Activated CD4-positive, alpha-beta T cell treated with anti-CD3 and anti-CD28 coated beads for 24 hours (primary cell): ENCODE results near the gene GEN1.
"Not testable (repeated sequence)": the region's sequence is repeated elsewhere in the genome, so short reads cannot be mapped to it uniquely, and the experiment has no call there.

Source experiments
- DNase-seq, 2 donors: peaks; one replicate each; pipeline ENCODE4 v3.0.0-alpha.2; 2020; ENCODE audit warnings: low read depth in 2 of 2

The GEN1 gene

DNA sequence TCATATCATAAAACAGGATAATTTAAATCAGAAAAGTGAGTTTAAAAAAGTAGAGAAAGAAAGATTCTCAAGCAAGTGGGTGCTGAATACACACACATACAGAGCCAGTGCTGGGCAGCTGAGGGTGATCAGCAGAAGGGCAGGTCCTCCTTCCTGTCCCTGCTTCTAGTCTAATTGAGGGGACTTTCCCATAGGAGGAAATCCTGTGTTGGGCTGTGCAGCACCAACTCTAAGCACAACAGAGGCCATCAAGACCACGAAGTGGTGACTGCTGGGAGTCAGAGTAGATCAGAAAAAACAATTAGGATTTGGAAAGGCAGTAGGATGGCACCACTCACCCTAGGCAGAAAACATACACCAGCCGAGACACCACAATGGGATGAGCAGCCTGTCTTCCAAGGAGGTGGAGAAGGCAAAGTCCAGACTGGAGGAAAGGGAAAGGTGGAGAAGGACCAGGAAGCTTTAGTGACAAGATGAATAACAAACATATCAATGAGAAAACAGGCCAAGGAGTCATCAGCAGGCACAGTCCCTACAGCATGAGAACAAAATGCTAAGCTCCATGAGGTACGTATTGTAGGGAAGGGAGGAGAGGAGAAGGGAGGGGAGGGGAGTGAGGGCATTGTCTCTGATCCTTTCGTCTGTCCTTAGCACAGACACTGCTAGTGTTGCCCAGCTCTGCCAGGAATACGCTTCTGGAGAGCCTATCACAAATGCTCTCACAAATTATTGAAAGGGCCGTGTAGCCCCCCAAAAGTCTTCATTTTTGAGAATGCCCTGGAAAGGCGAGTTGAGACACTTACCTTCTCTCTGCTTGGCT, 45.6 kb downstream of the GEN1 start:
- DNase-seq, result no peak

DNA sequence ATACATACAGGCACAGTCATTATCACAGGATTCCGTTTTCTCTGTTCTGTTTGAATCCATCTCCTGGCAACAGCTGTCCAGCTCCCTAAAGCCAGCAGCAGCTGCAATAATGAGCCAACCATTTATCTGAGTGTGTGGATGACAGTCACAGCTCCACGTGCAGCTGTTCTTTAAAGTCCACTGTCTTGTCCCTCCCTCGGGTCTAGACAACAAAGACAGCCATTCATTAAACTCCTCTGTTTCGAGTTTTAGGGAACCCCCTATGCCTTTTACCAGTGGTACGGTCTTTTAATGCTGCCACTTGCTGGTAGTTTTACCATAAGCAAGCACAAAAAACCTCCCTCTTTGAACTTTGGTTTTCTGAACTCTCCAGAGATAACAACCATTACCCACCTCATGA, 46.3 kb downstream of the GEN1 start:
- DNase-seq, result no peak

DNA sequence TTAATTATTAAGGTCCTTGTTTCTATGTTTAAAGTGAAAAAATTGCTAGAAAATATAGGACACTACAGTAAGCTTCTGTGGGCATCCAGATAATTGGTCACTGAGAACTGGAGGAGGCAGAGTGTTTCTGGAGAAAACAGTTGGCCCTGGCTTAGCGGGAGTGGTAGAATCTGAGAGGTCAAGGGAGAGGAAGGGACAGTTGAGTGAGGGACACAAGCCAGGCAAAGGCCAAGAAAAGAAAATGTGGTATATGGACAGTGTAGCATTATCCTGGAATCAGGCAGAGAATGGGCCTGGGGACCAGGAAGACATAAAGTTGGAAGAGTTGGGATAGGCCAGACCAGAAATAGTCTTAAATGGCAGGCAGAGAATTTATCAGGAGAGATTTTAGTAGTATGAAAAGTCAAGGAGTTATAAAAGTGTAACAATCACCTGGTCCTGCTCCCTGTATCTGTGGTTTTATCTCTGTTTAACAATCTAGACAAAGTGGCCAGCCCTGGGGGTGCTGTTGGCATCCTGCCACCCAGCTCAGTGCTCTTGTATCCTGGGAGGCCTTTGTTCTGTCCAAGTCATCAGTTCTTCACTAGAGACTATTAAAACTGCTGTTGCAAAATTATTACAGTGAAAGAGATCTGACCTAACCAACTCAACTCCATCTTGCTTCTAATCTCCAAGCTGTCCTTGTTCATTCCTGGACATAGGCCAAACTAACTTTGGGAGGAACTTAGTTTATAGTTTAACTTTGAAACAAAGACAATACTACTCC, 46.9 kb downstream of the GEN1 start:
- no peak for DNase-seq

DNA sequence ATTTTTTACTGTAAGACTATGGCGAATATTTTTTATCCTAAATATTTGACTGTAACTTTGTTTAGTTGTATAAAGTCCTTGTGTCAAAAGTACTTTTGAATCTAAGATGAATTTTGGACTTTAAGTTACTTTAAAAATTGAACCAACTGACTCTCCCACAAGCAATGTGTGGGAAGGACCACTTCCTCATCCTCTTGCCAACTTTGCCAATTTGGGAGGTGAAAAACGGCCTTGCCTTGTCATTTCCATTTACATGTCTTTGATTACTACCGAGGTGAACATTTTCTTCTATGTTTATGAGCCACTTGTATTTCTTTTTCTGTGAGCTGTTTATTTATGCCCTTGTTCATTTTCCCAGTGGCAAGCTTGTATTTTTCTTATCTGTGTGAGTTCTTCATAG, 49.6 kb downstream of the GEN1 start:
- no peak for DNase-seq

DNA sequence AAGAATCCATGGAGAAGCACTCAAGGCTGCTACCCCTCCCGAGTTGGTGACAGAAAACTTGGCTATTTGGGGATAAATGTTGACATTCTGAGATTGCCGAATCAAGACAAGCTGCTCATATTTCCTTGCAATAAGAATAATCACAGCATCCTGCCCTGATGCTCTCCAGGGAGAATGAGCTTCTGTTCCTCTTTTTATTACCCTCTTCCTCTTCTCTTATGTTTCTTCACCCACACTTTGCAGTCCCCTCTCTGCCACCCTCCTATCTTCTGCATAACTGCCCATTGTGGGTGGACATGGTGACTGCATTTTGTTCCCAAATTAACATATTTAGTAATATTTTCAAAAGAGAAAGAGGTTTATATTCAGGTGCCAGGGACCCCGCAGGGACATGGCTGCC, 50.4 kb downstream of the GEN1 start:
- no peak for DNase-seq

DNA sequence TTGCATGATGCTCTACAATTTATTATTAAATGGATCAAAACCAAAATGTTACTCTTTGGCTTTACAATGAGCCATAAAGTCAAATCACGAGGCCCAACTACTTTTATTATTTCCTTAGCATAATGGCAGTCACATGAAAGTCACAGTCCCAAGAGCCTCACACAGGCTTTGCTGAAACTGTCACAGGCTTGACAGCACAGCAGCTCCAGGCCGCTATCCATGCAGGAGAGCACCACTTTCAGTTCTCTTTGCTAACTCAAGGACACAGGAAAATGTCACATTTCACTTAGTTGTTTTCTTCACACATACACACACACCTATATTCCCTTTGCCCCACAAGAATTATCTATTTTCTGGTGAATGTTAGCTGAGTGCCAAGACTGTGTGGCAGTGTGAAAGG, 51.2 kb downstream of the GEN1 start:
- DNase-seq, result no peak

DNA sequence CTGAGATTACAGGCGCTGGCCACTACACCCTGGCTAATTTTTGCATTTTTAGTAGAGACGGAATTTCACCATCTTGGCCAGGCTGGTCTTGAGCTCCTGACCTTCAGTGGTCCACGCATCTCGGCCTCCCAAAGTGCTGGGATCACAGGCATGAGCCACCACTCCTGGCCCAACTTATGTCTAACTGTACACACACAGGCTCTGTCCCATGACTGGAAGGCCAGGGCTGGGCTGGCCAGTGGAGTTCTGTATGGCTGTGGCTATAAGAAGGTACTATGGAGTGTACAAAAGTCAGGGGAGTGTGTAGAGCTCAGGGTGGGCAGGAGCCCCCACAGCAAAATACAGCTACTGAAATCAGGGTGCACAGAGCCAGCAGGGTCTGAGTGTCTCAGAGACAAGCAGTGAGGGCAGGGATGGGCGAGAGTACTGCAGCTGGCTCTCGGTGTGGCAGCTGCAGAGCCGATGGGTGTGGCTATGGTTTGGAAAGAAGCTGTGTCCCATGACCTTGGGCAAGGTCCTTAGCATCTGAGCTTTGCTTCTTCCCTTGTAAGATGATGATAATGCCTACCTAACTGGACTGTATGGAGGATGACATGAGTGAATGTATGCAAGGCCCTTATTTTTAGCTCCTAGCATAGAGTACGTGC, 51.9 kb downstream of the GEN1 start:
- DNase-seq, result no peak

DNA sequence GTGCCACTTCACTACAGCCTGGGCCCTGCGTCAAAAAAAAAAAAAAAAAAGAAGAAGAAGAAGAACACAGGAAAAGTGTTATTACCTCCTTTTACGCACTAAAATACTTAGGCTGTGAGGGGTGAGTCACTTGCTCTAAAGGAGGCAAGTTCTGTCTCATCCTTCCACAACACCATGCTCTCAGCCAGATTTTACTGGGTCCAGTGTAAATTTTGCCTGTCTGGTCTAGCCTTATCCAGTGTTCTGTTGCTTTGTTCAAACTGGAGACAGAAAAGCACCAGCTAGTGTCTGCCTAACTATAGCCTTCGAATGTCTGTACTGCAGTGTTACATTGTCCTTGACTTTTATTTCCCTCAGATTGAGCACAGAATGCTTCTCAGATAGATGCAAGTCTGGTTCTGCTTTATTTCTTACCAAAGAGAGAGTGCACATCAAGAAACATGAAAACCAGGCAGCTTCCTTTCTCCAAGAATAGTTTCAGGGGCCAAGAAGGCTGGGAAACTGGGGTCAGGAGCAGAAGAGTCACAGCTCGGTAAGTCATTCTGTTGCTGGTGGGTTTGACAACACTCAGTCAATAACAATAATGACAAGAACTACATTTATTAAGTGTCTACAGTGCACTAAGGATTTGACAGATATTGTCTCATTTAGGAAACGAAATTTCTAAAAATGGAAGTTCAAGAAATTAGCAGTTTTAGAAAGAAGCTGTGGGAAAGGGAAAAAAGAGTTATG, 59.2 kb downstream of the GEN1 start:
- no peak for DNase-seq

DNA sequence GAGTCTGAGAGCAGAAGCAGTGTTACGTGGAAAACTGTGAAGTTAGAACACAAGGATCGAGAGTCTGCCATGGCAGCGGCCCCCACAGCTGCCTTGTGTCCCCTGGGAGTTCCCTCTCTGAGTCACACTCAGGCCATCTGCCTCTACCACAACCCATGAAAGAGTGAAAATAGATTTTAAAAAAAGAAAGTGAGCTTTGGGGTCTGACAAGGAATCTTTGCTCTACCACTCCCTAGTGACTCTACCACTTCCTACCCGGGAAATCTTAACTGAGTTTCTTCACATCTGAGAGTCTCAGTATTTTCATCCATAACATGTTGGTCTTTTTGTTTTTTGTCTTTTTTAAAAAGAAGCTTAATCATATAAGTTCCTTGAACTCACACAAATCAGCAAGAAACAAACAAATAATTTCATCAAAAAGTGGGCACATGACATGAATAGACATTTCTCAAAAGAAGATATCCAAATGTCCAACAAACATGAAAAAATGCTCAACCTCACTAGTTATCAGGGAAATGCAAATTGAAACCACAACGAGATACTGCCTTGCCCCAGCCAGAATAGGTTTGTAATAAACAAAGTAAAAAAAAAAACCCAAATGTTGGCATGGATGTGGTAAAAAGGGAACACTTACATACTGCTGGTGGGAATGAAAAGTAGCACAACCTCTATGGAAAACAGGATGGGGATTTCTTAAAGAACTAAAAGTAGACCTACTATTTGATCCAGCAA, 60.0 kb downstream of the GEN1 start:
- no peak for DNase-seq

DNA sequence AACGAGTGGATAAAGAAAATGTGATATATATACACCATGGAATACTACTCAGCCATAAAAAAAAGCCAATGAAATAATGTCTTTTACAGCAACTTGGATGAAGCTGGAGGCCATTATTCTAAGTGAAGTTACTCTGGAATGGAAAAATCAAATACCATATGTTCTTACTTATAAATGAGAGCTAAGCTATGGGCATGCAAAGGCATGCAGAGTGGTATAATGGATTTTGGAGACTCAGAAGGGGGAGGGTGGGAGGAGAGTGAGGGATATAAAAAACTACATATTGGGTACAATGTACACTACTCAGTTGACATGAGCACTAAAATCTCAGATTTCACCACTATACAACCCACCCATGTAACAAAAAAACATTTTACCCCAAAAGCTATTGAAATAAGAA, 60.7 kb downstream of the GEN1 start:
- no peak for DNase-seq

DNA sequence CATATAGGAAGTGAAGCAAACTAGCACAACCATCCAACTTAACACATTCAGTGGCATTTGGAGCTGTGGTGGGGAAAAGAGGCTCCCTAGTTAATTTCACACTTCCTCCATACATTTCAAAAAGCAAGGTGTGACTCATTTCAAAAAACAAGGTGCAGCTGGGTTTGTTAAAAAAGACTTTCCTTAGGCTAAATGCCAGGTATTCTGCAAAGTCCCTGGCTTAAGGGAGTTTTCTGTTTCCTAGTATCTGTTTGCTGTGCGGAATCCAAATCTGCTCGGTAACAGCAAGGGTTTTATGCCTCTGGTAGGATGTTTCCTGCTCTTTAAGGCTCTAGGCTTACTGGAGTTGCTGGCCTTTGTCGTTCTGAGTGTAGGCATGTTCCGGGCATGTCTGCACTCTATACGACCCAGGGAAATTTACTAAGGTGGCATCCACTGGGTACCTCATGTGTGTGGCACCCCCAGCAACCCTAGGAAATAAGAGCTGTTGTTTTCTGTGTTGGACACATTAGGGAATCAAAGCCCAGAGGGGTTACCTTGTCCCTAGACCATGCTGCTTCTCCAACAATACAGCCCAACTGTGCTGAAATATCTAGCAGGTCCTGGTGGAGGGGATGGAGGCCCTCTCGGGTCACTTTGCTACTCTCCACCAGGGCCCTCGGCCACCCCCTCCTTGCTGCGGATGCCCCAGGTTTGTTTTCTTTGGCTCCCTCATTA, 61.7 kb downstream of the GEN1 start:
- DNase-seq, result no peak

DNA sequence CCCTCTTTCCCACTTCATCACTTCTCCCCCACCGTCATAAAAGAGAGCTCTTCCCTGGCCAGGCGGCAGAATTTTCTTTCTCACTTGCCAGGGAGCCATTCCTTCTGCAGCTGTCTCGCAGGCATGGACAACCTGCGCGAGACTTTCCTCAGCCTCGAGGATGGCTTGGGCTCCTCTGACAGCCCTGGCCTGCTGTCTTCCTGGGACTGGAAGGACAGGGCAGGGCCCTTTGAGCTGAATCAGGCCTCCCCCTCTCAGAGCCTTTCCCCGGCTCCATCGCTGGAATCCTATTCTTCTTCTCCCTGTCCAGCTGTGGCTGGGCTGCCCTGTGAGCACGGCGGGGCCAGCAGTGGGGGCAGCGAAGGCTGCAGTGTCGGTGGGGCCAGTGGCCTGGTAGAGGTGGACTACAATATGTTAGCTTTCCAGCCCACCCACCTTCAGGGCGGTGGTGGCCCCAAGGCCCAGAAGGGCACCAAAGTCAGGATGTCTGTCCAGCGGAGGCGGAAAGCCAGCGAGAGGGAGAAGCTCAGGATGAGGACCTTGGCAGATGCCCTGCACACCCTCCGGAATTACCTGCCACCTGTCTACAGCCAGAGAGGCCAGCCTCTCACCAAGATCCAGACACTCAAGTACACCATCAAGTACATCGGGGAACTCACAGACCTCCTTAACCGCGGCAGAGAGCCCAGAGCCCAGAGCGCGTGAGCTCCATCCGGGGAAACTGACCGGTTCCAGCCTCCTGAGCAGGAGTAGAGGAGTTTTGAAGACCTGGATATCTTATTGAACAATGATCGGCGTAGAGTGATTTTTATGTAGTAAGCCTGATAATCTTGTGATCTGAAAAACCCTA, 62.7 kb downstream of the GEN1 start, which contains the start of gene MSGN1:
Gene MSGN1 (plus strand): TSS at position 65 of the 850 bp plus-strand sequence. CDS start 59 bp downstream, at position 124.
- no peak for DNase-seq

DNA sequence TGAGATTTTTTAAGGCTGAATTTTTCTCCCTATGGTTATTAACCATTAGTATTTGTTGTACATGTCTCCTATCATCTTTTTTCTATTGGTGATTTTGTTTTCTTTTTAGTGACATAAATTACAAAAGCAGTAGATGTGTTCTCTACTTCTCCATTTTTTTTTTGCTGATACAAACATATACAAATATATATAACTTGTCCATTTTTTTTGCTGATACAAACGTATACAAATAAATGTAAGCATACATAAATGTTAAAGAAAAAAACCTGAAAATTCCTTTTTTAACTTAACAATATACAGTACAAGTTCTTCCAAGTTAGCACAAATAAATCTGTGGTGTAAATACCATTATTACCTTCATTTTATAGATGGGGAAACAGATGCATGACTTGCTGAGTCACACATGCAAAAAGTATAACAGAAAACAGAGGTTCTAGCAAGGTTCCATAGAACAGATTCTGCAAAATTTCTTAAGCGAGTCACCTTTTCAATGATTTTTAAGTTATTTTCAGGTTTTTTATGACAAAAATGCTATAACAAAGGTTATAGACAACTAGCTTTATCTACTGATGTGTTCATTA, 64.4 kb downstream of the GEN1 start:
- DNase-seq, result no peak

DNA sequence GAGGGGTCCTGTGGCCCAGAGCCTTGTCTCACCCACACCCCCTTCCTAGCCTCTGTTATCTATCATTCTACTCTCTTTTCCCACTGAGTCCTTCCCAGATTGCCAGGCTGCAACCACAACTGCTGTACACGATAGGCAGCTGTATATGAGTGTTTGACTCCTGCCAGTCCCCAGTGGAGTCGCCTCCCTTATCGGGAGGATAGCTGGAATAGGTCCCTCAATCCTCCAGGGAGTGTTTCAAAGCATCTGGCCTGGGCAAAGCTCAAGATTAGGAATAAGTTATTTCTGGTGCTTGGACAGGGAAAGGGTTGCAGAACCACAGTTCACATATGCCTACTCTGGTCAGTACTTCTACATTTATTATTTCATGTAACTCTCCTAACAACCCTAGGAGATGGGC, 67.1 kb downstream of the GEN1 start:
- no peak for DNase-seq

DNA sequence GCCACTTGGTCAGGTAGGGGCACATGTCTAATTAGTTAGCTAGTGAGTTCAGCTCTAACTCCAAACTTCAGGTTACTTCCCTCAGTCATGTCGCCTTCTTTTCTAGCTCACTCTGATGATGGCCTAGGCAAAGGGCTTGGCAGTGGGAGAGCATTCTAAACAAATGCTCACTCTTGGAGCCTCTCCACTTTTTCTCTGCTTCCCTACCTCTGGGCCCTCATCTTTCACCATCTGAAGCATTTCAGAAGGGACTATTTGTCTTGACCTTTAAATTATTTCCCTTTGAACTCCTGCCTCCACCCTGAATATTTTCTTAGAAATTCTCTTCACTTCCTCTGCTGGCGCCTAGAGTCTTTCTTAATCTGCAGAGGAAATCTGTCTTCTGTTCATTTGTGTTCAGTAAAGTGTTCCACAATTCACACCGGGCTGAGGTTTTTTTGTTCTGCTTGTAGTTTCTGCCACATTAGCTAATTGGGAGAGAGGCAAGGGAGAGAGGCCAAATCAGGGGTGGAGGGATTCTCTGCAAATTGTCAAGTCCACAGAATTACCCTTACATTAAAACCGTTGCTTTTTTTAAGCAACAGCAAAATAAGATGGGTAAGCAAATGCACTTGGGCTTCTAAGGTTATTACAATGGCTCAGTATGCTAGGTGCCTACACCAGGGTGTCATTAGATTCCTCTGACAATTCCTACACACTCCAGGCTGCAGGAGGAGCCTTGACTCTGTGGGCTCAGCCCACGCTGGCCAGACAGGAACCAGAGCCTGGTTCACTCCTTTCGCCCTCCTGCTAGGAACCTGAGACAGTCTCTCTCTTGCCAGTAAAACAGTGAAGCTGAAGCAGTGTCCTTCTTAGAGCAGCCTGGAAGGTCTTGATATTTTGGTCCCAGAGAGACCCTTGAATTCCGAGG, 67.9 kb downstream of the GEN1 start:
- DNase-seq, result no peak

DNA sequence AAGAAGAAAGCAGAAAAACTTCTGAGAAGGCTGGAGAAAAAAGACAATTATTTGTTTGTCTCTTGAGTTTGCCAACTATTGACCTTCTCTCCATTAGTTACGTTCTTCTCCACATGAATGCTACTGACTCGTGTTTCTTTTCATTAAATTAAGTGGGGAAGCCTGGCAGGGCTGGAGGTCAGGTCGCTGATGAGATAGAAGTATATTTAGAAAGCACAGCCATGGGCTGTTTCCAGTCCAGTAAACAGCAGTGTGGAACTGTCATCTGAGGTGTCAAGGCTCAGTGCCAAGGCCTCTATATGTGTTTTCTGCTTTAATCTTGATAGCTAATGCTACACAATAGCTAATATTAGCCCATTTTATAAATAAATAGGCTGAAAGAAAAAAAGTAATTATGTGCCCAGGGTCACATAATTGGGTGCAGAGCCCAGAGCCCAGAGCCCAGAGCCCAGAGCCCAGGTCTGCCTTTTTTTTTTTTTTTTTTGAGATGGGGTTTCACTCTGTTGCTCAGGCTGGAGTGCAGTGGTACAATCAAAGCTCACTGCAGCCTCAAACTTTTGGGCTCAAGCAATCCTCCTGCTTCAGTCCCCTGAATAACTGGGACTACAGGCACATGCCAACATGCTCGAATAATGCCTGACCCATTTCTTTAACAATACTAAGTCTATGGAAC, 68.6 kb downstream of the GEN1 start:
- no peak for DNase-seq

DNA sequence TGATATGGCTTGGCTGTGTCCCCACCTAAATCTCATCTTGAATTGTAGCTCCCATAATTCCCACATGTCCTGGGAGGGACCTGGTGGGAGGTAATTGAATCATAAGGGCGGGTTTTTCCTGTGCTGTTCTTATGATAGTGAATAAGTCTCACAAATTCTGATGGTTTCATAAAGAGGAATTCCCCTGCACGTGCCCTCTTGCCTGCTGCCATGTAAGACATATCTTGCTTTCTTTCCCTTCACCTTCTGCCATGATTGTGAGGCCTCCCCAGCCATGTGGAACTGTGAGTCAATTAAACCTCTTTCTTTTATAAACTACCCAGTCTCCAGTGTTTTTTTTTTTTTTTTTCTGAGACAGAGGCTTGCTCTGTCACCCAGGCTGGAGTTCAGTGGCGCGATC, 69.7 kb downstream of the GEN1 start:
- DNase-seq, result not testable (repeated sequence)

DNA sequence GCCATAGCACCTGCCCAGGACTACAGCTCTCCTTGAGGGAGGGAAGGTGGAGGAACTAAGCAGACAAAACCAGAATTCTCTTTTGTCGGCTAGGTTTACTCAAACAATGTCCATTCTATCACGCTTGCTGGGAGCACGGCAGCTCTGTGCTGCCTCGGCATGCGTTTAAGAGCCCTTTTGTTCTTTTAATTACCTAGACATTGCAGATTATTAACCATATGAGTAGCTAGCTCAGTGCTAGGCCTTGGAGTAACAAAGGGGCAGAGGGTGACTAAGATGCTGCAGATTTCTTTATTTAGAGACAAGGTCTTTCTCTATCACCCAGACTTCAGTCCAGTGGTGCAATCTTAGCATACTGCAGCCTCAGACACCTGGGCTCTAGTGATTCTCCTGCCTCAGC, 73.4 kb downstream of the GEN1 start:
- no peak for DNase-seq
